Measurements from ENCODE around the gene WARS2. TPM values are rescaled to one million over a fixed set of nuclear protein-coding genes. Genes with fewer than 3 reads are reported as not detected.
"Not testable (repeated sequence)": the region's sequence is repeated elsewhere in the genome, so short reads cannot be mapped to it uniquely, and the experiment has no call there.

WARS2 gene
- total RNA-seq = 19.9 TPM

DNA sequence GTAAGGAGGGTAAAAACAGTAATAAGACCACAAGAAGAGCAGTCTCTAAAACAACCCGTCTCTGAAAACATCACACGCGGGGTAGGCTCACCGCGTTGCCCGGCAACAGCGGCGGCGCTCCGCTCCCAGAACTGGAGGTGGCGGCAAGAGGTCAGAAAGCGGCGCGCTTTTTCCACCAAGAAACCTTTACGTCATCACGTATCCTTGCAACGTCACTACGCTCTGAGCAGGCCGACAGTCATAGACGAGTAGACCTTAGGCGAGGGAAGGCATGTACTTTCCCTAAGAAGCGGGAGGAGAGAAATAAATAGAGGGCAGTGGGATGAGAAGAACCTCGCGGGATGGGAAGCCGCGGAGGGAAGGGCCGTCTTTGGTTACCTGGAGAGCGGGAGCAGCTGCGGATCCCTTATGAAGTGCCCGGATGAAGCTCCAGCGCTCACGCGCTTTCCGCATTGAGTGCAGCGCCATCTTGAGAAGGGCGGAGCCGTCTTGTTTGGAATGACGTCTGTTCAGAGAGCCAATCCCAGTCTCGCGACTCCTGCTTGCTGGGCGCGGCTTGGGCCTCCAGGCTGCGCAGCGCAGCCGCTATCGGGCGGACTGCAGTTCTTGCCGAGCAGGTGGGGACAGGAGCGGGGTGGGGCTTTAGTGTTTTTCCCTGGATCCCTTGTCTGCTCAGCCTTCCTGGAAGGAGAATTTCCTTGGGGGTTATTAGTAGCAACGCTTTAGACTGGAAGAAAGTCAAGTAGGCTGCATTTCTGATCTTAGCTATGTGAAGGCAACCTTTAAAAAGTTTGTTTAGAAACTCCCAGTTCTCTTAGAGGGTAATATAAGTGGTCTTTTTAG is at the start of gene WARS2:
Gene WARS2 (minus strand): TSS at position 477 of the 843 bp plus-strand sequence. CDS start 9 bp downstream, at position 468.
- DNase-seq (ENCODE audit: low read depth in 2 of 3, low spot score in 2 of 3) = peak; percentile 90 to 98 (median 97)

GRCh38 chr1:119188926-119189325 is 48.5 kb upstream of the WARS2 start:
- DNase-seq (ENCODE audit: low read depth in 2 of 3, low spot score in 2 of 3) = no peak

DNA sequence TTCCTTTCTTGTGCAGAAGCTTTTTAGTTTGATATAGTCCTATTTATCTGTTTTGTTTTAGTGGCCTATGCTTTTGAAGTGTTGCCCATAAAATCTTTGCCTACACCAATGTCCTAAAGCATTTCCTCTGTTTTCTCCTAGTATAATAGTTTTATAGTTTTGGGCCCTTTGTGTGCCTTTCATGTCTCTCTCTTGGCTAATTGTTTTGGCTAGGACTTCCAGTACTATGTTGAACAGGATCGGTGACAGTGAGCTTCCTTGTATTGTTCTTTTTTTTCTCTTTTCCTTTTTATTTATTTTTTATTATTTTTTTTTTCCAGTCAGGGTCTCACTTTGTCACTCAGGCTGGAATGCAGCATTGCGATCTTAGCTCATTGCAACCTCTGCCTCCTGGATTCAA is 47.0 kb upstream of the WARS2 start:
- no peak for DNase-seq (ENCODE audit: low read depth in 2 of 3, low spot score in 2 of 3)

DNA sequence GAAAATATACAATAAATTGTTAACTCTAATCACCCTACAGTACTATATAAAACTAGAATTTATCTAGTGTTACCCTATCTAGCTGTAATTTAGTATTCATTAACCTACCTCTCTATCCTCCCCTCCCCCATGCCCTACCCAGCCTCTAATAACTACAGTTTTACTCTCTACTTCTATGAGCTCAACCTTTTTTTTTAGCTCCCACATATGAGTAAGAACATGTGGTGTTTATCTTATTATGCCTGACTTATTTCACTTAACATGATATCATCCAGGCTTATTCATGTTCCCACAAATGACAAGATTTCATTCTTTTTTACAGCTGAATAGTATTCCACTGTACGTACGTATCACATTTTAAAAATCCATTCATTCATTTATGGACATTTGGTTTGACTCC is 46.0 kb upstream of the WARS2 start:
- DNase-seq (ENCODE audit: low read depth in 2 of 3, low spot score in 2 of 3) = no peak

- no peak for DNase-seq (ENCODE audit: low read depth in 2 of 3, low spot score in 2 of 3)
Measured at GRCh38 chr1:119184972-119185371, 44.5 kb upstream of the WARS2 start.

- no peak for DNase-seq (ENCODE audit: low read depth in 2 of 3, low spot score in 2 of 3)
Measured at GRCh38 chr1:119181218-119181617, 40.8 kb upstream of the WARS2 start.

DNA sequence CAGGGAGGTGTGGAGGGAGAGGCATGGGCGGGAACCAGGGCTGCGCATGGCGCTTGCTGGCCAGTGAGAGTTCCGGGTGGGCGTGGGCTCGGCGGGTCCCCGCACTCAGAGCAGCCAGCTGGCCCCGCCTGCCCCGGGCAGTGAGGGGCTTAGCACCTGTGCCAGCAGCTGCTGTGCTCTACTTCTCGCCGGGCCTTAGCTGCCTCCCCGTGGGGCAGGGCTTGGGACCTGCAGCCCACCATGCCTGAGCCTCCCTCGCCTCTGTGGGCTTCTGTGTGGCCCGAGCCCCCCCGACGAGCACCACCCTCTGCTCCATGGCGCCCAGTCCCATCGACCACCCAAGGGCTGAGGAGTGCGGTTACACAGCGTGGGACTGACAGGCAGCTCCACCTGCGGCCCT is 38.6 kb upstream of the WARS2 start:
- DNase-seq (ENCODE audit: low read depth in 2 of 3, low spot score in 2 of 3) = no peak

- DNase-seq (ENCODE audit: low read depth in 2 of 3, low spot score in 2 of 3) = not testable (repeated sequence)
Measured at GRCh38 chr1:119172927-119173326, 32.5 kb upstream of the WARS2 start.

DNA sequence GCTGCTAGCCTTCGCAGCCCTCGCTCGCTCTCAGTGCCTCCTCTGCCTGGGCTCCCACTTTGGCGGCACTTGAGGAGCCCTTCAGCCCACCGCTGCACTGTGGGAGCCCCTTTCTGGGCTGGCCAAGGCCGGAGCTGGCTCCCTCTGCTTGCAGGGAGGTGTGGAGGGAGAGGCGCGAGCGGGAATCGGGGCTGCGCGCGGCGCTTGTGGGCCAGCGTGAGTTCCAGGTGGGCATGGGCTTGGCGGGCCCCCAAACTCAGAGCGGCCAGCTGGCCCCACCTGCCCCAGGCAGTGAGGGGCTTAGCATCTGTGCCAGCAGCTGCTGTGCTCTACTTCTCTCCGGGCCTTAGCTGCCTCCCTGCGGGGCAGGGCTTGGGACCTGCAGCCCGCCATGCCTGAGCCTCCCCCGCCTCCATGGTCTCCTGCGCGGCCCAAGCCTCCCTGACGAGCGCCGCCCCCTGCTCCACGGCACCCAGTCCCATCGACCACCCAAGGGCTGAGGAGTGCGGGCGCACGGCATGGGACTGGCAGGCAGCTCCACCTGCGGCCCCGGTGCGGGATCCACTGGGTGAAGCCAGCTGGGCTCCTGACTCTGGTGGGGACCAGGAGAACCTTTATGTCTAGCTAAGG is 31.0 kb upstream of the WARS2 start:
- DNase-seq (ENCODE audit: low read depth in 2 of 3, low spot score in 2 of 3) = not testable (repeated sequence)

DNA sequence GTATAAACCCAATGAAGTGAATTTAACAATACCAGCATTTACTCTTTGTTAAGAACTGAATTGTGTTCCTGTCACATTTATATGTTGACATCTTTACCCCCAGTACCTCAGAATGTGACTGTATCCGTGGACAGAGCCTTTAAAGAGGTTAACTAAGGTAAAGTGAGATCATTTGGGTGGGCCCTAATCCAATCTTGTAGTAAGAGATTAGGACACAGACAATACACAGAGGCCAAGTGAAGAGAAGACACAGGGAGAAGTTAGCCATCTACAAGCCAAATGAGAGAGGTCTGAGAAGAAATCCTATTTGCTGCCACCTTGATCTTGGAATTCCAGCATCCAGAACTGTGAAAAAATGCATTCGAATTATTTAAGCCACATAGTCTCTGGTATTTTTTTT is 22.9 kb upstream of the WARS2 start:
- no peak for DNase-seq (ENCODE audit: low read depth in 2 of 3, low spot score in 2 of 3)

- DNase-seq (ENCODE audit: low read depth in 2 of 3, low spot score in 2 of 3) = no peak
Measured at GRCh38 chr1:119160866-119161265, 20.4 kb upstream of the WARS2 start.

- no peak for DNase-seq (ENCODE audit: low read depth in 2 of 3, low spot score in 2 of 3)
Measured at GRCh38 chr1:119160409-119160808, 20.0 kb upstream of the WARS2 start.

GRCh38 chr1:119159966-119160365 is 19.5 kb upstream of the WARS2 start:
- DNase-seq (ENCODE audit: low read depth in 2 of 3, low spot score in 2 of 3) = no peak

DNA sequence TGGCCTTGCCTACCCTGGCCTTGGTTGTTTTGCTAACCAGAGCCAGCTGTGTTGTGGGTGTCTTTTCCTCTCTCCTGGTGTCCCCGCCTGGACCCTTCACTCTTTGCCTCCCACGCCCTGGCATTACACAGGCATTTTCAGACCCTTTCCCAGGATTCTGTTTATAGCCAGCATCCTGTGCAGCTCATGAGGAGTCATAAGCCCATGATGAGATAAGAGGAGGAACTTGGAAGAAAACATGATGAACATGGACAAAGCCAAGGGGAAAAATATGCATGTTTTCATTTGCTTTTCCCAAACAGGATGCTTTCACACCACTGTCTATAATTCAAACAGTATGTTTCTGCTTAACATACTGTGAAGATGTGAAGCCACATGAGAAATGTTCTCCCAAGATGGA is 18.7 kb upstream of the WARS2 start:
- DNase-seq (ENCODE audit: low read depth in 2 of 3, low spot score in 2 of 3) = no peak

DNA sequence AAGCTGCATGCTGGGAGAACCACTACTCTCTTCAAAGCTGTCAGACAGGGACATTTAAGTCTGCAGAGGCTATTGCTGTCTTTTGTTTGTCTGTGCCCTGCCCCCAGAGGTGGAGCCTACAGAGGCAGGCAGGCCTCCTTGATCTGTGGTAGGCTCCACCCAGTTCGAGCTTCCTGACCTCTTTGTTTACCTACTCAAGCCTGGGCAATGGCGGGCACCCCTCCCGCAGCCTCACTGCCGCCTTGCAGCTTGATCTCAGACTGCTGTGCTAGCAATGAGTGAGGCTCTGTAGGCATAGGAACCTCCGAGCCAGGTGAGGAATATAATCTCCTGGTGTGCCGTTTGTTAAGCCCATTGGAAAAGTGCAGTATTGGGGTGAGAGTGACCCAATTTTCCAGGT is 16.3 kb upstream of the WARS2 start:
- DNase-seq (ENCODE audit: low read depth in 2 of 3, low spot score in 2 of 3) = not testable (repeated sequence)

DNA sequence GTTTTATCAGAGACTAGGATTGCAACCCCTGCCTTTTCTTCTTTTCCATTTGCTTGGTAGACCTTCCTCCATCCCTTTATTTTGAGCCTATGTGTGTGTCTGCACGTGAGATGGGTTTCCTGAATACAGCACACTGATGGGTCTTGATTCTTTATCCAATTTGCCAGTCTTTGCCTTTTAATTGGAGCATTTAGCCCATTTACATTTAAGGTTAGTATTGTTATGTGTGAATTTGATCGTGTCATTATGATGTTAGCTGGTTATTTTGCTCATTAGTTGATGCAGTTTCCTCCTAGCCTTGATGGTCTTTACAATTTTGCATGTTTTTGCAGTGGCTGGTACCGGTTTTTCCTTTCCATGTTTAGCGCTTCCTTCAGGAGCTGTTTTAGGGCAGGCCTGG is 14.6 kb upstream of the WARS2 start:
- not testable (repeated sequence) for DNase-seq (ENCODE audit: low read depth in 2 of 3, low spot score in 2 of 3)

DNA sequence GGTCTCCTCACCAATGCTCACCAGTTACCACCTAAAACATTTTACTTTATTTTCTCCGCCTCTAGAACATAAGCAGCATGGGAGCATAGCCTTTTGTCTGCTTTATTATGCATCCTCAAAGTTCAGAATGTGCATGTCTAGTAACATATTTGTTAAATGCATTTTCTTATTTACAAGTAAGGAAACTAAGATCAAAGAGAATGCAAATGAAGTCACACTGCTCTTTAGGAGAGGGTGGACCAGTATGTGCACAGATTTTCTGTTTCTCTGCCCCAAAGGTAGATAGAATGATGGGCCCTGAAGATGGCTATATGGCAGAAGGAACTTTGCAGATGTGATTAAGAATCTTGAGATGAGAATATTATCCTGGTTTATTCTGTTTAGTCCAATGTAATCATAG is 9.7 kb upstream of the WARS2 start:
- no peak for DNase-seq (ENCODE audit: low read depth in 2 of 3, low spot score in 2 of 3)

DNA sequence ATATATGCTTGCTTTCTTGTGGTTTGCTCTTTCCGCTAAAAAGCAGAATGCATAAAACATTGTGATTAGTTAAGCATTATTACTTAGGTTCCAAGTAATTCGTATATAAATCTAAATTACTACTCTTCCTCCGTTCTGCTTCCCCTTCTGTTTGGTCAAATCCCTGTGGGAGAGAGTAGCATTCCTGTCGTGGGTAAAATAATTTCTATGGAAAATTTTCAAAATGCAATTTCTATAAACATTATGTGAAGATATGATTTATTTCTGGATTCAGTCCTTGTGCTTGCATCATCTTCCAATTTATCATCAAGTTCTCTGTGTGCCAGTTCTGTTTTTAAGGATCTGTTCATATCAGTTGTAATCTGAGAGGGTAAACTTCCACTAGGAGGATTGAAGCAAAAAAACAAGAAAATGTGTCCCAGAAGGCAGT is 7.2 kb upstream of the WARS2 start:
- no peak for DNase-seq (ENCODE audit: low read depth in 2 of 3, low spot score in 2 of 3)

- no peak for DNase-seq (ENCODE audit: low read depth in 2 of 3, low spot score in 2 of 3)
Measured at GRCh38 chr1:119146466-119146865, 6.0 kb upstream of the WARS2 start.

GRCh38 chr1:119144813-119145212 is 4.4 kb upstream of the WARS2 start:
- DNase-seq (ENCODE audit: low read depth in 2 of 3, low spot score in 2 of 3) = no peak

DNA sequence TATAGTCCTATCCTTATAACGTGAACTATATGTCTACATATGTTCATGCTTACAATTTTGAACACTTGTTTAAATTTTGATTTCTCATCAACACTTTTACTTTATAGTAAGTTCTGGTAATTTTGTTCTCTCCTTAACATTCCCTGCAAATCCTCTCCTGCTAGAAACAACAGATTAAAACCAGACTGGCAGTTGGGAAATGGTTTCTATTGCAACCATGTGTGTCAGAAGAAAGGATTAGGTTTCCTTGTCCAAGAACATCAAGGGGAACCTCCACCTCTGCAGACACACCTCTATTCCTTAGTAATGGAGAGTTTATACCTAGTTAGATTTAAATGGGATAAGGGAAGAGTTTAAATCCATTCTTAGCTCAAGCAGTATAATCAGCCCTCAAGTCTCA is 3.3 kb upstream of the WARS2 start:
- DNase-seq (ENCODE audit: low read depth in 2 of 3, low spot score in 2 of 3) = no peak

GRCh38 chr1:119141660-119142059 is 1.2 kb upstream of the WARS2 start:
- no peak for DNase-seq (ENCODE audit: low read depth in 2 of 3, low spot score in 2 of 3)

Measured in hematopoietic multipotent progenitor cell (in vitro differentiated cells).